Smooth muscle cell (in vitro differentiated cells): ENCODE measurements around the gene VWCE. TPM values are rescaled to one million over a fixed set of nuclear protein-coding genes. Genes with fewer than 3 reads are reported as not detected.

Experiments
- DNase-seq: peaks from one replicate; lab custom pipeline; 2025; ENCODE audit not compliant: unreplicated experiment; lab: John Stamatoyannopoulos, UW
- H2AFZ ChIP-seq: fragments of 200-600 bp; sonication (generic); 2 replicates; pipeline ENCODE4 v1.6.0; 2016; ENCODE audit warnings: antibody characterized with exemption, low read depth, mild to moderate bottlenecking
- H3F3A ChIP-seq: fragments of 200-600 bp; sonication (generic); 2 replicates; pipeline ENCODE4 v1.6.0; 2017; ENCODE audit warnings: antibody characterized with exemption, low read depth
- H3K27ac ChIP-seq: fragments of 200-600 bp; sonication (generic); 2 replicates; pipeline ENCODE4 v1.5.1; 2016; ENCODE audit warnings: low read depth, mild to moderate bottlenecking
- H3K27me3 ChIP-seq: fragments of 200-600 bp; sonication (generic); 2 replicates; pipeline ENCODE4 v1.6.1; 2016; ENCODE audit warnings: low read depth, mild to moderate bottlenecking
- H3K36me3 ChIP-seq: fragments of 200-600 bp; sonication (generic); 2 replicates; pipeline ENCODE4 v1.5.1; 2016; ENCODE audit warnings: low read depth
- H3K4me1 ChIP-seq: fragments of 200-600 bp; sonication (generic); 2 replicates; pipeline ENCODE4 v1.5.1; 2016; ENCODE audit warnings: low read depth
- H3K4me2 ChIP-seq: fragments of 200-600 bp; sonication (generic); 2 replicates; pipeline ENCODE4 v1.6.0; 2016; ENCODE audit warnings: mild to moderate bottlenecking
- H3K4me3 ChIP-seq: fragments of 200-600 bp; sonication (generic); 2 replicates; pipeline ENCODE4 v1.5.1; 2016; ENCODE audit warnings: mild to moderate bottlenecking
- H3K79me2 ChIP-seq: fragments of 200-600 bp; sonication (generic); 2 replicates; pipeline ENCODE4 v1.6.0; 2016; ENCODE audit warnings: low read depth, mild to moderate bottlenecking
- H3K9ac ChIP-seq: fragments of 200-600 bp; sonication (generic); 2 replicates; pipeline ENCODE4 v1.6.0; 2016; ENCODE audit warnings: low read depth
- H3K9me3 ChIP-seq: fragments of 200-600 bp; sonication (generic); replicated peaks from 2 replicates; pipeline ENCODE4 v1.5.1; 2016; ENCODE audit warnings: low read depth
- H4K20me1 ChIP-seq: fragments of 200-600 bp; sonication (generic); 2 replicates; pipeline ENCODE4 v1.6.0; 2016; ENCODE audit warnings: low read depth
- WGBS: methylation state at CpG from one replicate; pipeline ENCODE4 v1.1.7; 2016; ENCODE audit warnings: low lambda C conversion rate; 5-methylcytosine and 5-hydroxymethylcytosine counted together
- polyA plus RNA-seq: library from polyadenylated mRNA; unstranded; fragments of >200 nt; fragmentation: Nextera tagmentation; extraction: Ambion mirVana; gene quantifications from 2 replicates; pipeline ENCODE4 v1.2.1, GENCODE V29; 2016
- total RNA-seq: library from RNA; depleted of rRNA; stranded (reverse); fragments of >200 nt; gene quantifications from 2 replicates; pipeline ENCODE4 v1.2.3, GENCODE V29; 2014
- TF ChIP-seq, protein P1 (sequence below): fragments of 200-600 bp; sonication (generic); IDR thresholded peaks from 2 replicates; pipeline ENCODE4 v1.5.1; 2017; ENCODE audit warnings: borderline replicate concordance, mild to moderate bottlenecking, antibody characterized with exemption; ENCODE audit not compliant: insufficient read depth, poor library complexity, severe bottlenecking

The VWCE gene
- total and polyA plus RNA-seq, 2 experiments from 2014 or later = 1.5 to 2.4 TPM

- Histone ChIP-seq H3K9ac (no peak overlapping the region), H2AFZ (no peak overlapping the region), H3K4me2 (no peak overlapping the region), H4K20me1 (no peaks in the 10 kb centered on the region), H3F3A (no peaks in the 10 kb centered on the region), H3K9me3 (no peaks in the 10 kb centered on the region), H3K4me1 (no peaks in the 10 kb centered on the region), H3K79me2 (no peaks in the 10 kb centered on the region), H3K27me3 (no peaks in the 10 kb centered on the region), H3K4me3 (no peak overlapping the region), H3K36me3 (no peaks in the 10 kb centered on the region), H3K27ac (no peak overlapping the region)
- TF ChIP-seq, protein P1, sequence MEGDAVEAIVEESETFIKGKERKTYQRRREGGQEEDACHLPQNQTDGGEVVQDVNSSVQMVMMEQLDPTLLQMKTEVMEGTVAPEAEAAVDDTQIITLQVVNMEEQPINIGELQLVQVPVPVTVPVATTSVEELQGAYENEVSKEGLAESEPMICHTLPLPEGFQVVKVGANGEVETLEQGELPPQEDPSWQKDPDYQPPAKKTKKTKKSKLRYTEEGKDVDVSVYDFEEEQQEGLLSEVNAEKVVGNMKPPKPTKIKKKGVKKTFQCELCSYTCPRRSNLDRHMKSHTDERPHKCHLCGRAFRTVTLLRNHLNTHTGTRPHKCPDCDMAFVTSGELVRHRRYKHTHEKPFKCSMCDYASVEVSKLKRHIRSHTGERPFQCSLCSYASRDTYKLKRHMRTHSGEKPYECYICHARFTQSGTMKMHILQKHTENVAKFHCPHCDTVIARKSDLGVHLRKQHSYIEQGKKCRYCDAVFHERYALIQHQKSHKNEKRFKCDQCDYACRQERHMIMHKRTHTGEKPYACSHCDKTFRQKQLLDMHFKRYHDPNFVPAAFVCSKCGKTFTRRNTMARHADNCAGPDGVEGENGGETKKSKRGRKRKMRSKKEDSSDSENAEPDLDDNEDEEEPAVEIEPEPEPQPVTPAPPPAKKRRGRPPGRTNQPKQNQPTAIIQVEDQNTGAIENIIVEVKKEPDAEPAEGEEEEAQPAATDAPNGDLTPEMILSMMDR = no peak
- 86% methylated on average over 14 of the region's 14 CpGs for WGBS
- no peak for DNase-seq
Observed at GRCh38 chr11:61277186-61278000, 17.7 kb downstream of the VWCE start.

DNA sequence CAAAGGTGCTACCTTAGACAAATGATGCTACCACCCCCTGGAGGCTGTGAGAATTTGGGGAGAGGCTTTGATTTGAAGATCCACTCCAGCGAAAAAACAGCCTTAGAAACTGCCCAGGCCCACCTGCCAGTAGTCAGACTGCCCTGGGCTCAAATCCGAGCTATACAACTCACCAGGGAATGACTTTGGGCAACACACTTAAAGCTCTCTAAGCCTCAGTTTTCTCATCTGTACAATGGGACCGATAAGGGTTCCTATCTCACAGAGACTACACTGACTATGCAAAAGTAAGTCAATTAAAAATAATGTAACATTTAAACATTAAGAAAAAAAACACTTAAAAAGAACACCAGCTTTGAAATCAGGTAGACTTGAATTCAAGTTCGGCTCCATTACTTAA, 19.9 kb downstream of the VWCE start:
- H2AFZ ChIP-seq = no peak overlapping the region
- no peak overlapping the region for H3K4me2 ChIP-seq
- H3K4me1 ChIP-seq = no peaks in the 10 kb centered on the region
- no peaks in the 10 kb centered on the region for H3F3A ChIP-seq
- DNase-seq = no peak
- no peaks in the 10 kb centered on the region for H4K20me1 ChIP-seq
- 90% methylated on average over 4 of the region's 4 CpGs for WGBS
- H3K79me2 ChIP-seq = no peaks in the 10 kb centered on the region
- no peaks in the 10 kb centered on the region for H3K36me3 ChIP-seq
- no peaks in the 10 kb centered on the region for H3K9me3 ChIP-seq
- no peak overlapping the region for H3K27ac ChIP-seq
- no peaks in the 10 kb centered on the region for H3K27me3 ChIP-seq
- H3K4me3 ChIP-seq = no peak overlapping the region
- H3K9ac ChIP-seq = no peak overlapping the region
- TF ChIP-seq, protein P1 = no peak

DNA sequence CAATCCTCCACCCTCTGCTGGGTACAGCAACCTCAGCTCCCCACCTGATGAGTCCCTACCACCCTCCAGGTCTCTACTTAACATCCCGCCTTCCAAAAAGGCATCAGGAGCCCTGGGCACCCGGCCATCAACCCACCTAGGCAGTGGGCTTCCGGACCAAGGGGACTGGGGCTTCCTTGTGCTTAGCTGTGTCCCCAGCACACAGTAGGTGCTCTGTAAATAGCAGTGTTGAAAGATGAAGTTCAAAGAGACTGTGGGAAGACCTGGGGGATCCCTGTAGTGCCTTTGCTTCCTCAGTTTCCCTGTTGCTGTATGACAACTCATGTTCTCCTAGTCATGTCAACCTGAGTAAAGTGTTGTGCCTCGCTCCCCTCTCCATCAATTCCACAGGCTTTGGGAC, 21.0 kb downstream of the VWCE start:
- no peaks in the 10 kb centered on the region for H3K79me2 ChIP-seq
- H3K9ac ChIP-seq = no peak overlapping the region
- H3F3A ChIP-seq = no peaks in the 10 kb centered on the region
- H4K20me1 ChIP-seq = no peaks in the 10 kb centered on the region
- H3K4me2 ChIP-seq = no peak overlapping the region
- no peak overlapping the region for H2AFZ ChIP-seq
- TF ChIP-seq, protein P1 = no peak
- H3K36me3 ChIP-seq = no peaks in the 10 kb centered on the region
- no peaks in the 10 kb centered on the region for H3K27me3 ChIP-seq
- no peak overlapping the region for H3K4me3 ChIP-seq
- H3K27ac ChIP-seq = no peak overlapping the region
- WGBS = 92% methylated on average over 4 of the region's 4 CpGs
- no peak for DNase-seq
- no peaks in the 10 kb centered on the region for H3K9me3 ChIP-seq
- no peaks in the 10 kb centered on the region for H3K4me1 ChIP-seq
